ENCODE measurements around the gene CASP1.

- TF ChIP-seq CTCF (IDR thresholded peaks at IDR 0.05; ENCODE audit: low read length) = no peak
- no peak for TF ChIP-seq EZH2 (optimal IDR thresholded peaks at IDR 0.05; ENCODE audit: low read depth, low read length)
Measured at GRCh38 chr11:104997288-104997687, 37.7 kb downstream of the CASP1 start.
